ENCODE measurements around the gene NCDN.

DNA sequence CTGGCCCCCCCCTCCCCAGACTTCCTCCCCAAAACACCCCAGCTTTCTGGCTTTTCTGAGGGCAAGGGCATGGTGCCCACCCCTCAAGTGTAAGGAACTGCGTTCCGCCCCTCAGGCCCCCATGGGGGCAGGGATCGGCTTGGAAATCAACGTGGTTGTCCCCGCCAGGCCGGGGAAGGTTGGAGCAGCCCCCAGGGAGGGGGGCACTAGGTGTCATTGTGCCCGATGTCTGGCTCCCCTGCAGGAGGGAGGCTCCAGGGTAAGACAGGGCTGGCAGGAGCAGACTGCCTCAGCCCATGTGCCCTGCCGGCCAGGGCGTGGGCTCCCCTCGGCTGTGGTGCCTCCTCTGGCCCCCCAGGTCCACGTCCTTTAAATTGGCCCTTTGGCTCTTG, 8.1 kb downstream of the NCDN start:
- no peak for TF ChIP-seq POLR2A (IDR thresholded peaks at IDR 0.05)
- TF ChIP-seq, protein P1, sequence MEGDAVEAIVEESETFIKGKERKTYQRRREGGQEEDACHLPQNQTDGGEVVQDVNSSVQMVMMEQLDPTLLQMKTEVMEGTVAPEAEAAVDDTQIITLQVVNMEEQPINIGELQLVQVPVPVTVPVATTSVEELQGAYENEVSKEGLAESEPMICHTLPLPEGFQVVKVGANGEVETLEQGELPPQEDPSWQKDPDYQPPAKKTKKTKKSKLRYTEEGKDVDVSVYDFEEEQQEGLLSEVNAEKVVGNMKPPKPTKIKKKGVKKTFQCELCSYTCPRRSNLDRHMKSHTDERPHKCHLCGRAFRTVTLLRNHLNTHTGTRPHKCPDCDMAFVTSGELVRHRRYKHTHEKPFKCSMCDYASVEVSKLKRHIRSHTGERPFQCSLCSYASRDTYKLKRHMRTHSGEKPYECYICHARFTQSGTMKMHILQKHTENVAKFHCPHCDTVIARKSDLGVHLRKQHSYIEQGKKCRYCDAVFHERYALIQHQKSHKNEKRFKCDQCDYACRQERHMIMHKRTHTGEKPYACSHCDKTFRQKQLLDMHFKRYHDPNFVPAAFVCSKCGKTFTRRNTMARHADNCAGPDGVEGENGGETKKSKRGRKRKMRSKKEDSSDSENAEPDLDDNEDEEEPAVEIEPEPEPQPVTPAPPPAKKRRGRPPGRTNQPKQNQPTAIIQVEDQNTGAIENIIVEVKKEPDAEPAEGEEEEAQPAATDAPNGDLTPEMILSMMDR (IDR thresholded peaks at IDR 0.05): no peak

Data from testis (tissue), 2 donors.